ENCODE results near the gene SCGB3A1. TPM values are rescaled to one million over a fixed set of nuclear protein-coding genes. Genes with fewer than 3 reads are reported as not detected.

Gene SCGB3A1
- total RNA-seq, 1 experiment from 2014 or later: not detected

DNA sequence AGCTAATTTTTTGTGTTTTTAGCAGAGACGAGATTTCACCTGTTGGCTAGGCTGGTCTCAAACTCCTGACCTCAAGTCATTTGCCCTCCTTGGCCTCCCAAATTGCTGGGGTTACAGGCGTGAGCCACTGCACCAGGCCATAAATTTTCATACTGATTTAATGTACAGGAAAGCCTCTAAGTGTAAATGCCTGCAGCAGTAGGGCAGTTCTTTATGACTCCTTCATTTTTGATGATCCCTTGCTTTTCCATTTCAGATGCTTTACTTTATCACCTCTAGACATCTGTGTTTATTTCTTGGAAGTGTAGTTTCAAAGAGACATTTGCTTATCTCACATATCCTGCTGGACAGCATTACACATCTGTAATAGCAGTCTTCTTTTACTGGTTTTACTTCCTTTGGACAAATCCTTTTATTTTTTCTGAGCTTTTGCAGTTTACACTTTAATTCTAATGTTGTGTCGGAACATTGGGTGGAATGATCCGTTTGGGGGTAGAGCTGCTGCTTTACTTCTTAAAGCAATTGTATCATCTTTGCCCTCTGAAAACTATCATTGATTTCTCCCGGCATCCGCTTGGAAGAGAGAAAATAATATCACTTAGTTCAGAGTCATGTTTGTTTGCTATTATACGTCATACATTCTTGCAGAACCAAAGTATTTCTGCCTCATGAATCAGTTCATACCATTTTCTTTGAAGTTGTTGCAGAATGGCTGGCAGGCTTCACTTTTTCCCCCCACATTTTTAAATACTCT lies 36.0 kb downstream of the SCGB3A1 start:
- Histone ChIP-seq H3K9me3 (ENCODE audit: control insufficient read depth, low read depth, low read length) (no peaks in the 10 kb centered on the region), H3K4ac (ENCODE audit: low read depth, low read length) (no peak overlapping the region), H3K14ac (ENCODE audit: insufficient read depth, low read length) (no peak overlapping the region), H2BK120ac (ENCODE audit: low read depth, low read length, poor library complexity, severe bottlenecking) (no peak overlapping the region), H3K23me2 (ENCODE audit: insufficient read length, low read depth, low read length, poor library complexity, severe bottlenecking) (no peaks in the 10 kb centered on the region), H2AK5ac (ENCODE audit: insufficient read length, low read length) (no peak overlapping the region), H3K18ac (ENCODE audit: insufficient read length, low read depth, low read length) (no peak overlapping the region), H3K23ac (ENCODE audit: insufficient read length, low read depth, low read length) (no peak overlapping the region), H4K8ac (replicated peaks; ENCODE audit: insufficient read length, low read depth, low read length) (no peak overlapping the region), H3T11ph (ENCODE audit: low read length) (no peak overlapping the region), H2BK12ac (ENCODE audit: insufficient read length, low read depth, low read length) (no peak overlapping the region), H3K4me1 (ENCODE audit: insufficient read depth, low read length) (no peaks in the 10 kb centered on the region), H4K91ac (ENCODE audit: insufficient read length, low read depth, low read length) (no peak overlapping the region), H3K27me3 (ENCODE audit: insufficient read depth, low read length) (no peaks in the 10 kb centered on the region), H3K27ac (ENCODE audit: insufficient read length, low read depth, low read length) (no peak overlapping the region), H4K5ac (ENCODE audit: insufficient read length, low read depth, low read length) (no peak overlapping the region), H4K20me1 (ENCODE audit: control insufficient read depth, insufficient read depth, insufficient read length) (no peaks in the 10 kb centered on the region), H2AFZ (ENCODE audit: low read length) (no peak overlapping the region), H3K79me1 (ENCODE audit: insufficient read depth, low read depth, low read length, poor library complexity, severe bottlenecking) (peaks cover 2% of the 10 kb centered on the region), H2BK5ac (ENCODE audit: insufficient read length, low read length) (no peak overlapping the region), H2BK20ac (ENCODE audit: low read depth, low read length, poor library complexity, severe bottlenecking) (no peak overlapping the region), H3K56ac (ENCODE audit: insufficient read length, low read depth, low read length) (no peak overlapping the region), H2BK15ac (ENCODE audit: low read depth, low read length) (no peak overlapping the region), H3K79me2 (ENCODE audit: insufficient read depth, low read length) (peaks cover under 1% of the 10 kb centered on the region; the same call in 1 of the 2 replicates), H3K9ac (ENCODE audit: extremely low read depth, insufficient read length, low read length) (no peak overlapping the region), H3K4me2 (ENCODE audit: insufficient read depth, insufficient read length, low read length) (no peak overlapping the region)
- no CpG with 5 or more reads among the region's 7 CpGs for whole genome bisulfite sequencing (ENCODE audit: extremely low coverage, insufficient read length, low lambda C conversion rate)
- Mint-ChIP-seq H3K9me3 (no peaks in the 10 kb centered on the region), H3K27ac (peak overlapping the region in 1 of 3 experiments; percentile 50; a peak in 3 of 7 replicates), H3K4me3 (no peak overlapping the region), H3K27me3 (ENCODE audit: low read depth) (no peaks in the 10 kb centered on the region), H3K36me3 (ENCODE audit: insufficient read depth in 1 of 3, low read depth in 3 of 3) (peaks cover 38 to 72% (median 72%) of the 10 kb centered on the region in 3 experiments; a peak in 6 of 7 replicates), H3K4me1 (peaks cover 4 to 5% of the 10 kb centered on the region in 2 experiments; a peak in 2 of 4 replicates)
- TF ChIP-seq, protein P1, sequence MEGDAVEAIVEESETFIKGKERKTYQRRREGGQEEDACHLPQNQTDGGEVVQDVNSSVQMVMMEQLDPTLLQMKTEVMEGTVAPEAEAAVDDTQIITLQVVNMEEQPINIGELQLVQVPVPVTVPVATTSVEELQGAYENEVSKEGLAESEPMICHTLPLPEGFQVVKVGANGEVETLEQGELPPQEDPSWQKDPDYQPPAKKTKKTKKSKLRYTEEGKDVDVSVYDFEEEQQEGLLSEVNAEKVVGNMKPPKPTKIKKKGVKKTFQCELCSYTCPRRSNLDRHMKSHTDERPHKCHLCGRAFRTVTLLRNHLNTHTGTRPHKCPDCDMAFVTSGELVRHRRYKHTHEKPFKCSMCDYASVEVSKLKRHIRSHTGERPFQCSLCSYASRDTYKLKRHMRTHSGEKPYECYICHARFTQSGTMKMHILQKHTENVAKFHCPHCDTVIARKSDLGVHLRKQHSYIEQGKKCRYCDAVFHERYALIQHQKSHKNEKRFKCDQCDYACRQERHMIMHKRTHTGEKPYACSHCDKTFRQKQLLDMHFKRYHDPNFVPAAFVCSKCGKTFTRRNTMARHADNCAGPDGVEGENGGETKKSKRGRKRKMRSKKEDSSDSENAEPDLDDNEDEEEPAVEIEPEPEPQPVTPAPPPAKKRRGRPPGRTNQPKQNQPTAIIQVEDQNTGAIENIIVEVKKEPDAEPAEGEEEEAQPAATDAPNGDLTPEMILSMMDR (conservative IDR thresholded peaks at IDR 0.05): no peak
- DNase-seq: no peak
